GM10248 (cell line): ENCODE measurements around the gene GLTP.

Experiments
- CTCF ChIA-PET: fragments of 300-600 bp; sonication (Branson Sonifier 250); formaldehyde crosslinking; extraction: SDS; loops from one replicate; lab custom pipeline; 2021; ENCODE audit warnings: antibody characterized with exemption; lab: Yijun Ruan, JAX
- POLR2A ChIA-PET: fragments of 350-650 bp; sonication (Branson Sonifier 250); formaldehyde crosslinking; extraction: SDS; loops from one replicate; lab custom pipeline; 2020; ENCODE audit warnings: antibody characterized with exemption; lab: Yijun Ruan, JAX
- DNase-seq: peaks from one replicate; pipeline ENCODE4 v3.0.0; 2012; ENCODE audit errors: extremely low spot score
- CTCF ChIP-seq: IDR thresholded peaks from 2 replicates; pipeline ENCODE4 v1.5.1; 2012; ENCODE audit warnings: mild to moderate bottlenecking, low read depth; ENCODE audit errors: extremely low read depth, missing control alignments, control extremely low read depth

Gene GLTP

GRCh38 chr12:109814600-109815150 lies 65.7 kb downstream of the GLTP start:
- no peak for TF ChIP-seq CTCF
- DNase-seq = no peak
- ChIA-PET CTCF (interaction anchor here (1.6 to 1.8 kb wide), 3 partner anchors 9 to 31 kb away, joined by 3 to 7 read pairs (median 5); no protein-coding TSS in a partner anchor), POLR2A (no interaction called here)

GRCh38 chr12:109813810-109814416 lies 66.4 kb downstream of the GLTP start:
- POLR2A ChIA-PET = no interaction called here
- no peak for TF ChIP-seq CTCF
- CTCF ChIA-PET = interaction anchor here (1.6 kb wide), 1 partner anchor 9 kb away, joined by 7 read pairs; no protein-coding TSS in a partner anchor

GRCh38 chr12:109811624-109811995 lies 68.7 kb downstream of the GLTP start:
- ChIA-PET CTCF (interaction anchor here (1.0 to 1.9 kb wide), 2 partner anchors 18 to 33 kb away, joined by 3 to 6 read pairs; no protein-coding TSS in a partner anchor), POLR2A (no interaction called here)
- TF ChIP-seq CTCF = no peak
- DNase-seq = no peak

More at GRCh38 chr12:109813810-109814416, 66.4 kb downstream of the GLTP start:
- DNase-seq = no peak

GRCh38 chr12:109810954-109811623 lies 69.3 kb downstream of the GLTP start:
- ChIA-PET CTCF (interaction anchor here (1.0 to 1.9 kb wide), 2 partner anchors 18 to 34 kb away, joined by 3 to 6 read pairs; no protein-coding TSS in a partner anchor), POLR2A (no interaction called here)
- TF ChIP-seq CTCF = no peak
- no peak for DNase-seq

GRCh38 chr12:109808876-109809646 lies 71.3 kb downstream of the GLTP start:
- POLR2A ChIA-PET = no interaction called here
- no peak for DNase-seq
- TF ChIP-seq CTCF = no peak
- CTCF ChIA-PET = interaction anchor here (1.4 kb wide), 1 partner anchor 19 kb away, joined by 4 read pairs; no protein-coding TSS in a partner anchor
